22Rv1 (cell line): ENCODE results near the gene LCMT1.

Experiments used
- CTCF ChIP-seq: fragments of 450-650 bp; IDR thresholded peaks from 2 replicates; pipeline ENCODE4 v1.5.1; 2017; ENCODE audit warnings: mild to moderate bottlenecking
- ZFX ChIP-seq: fragments of 450-650 bp; IDR thresholded peaks from 2 replicates; pipeline ENCODE4 v1.6.1; 2017; ENCODE audit warnings: antibody characterized with exemption, borderline replicate concordance

GRCh38 chr16:25087761-25088160, 23.8 kb upstream of the LCMT1 start:
- TF ChIP-seq CTCF: no peak
- no peak for TF ChIP-seq ZFX
